HS-27A (cell line): ENCODE measurements around the gene GPR132.
"Not testable (repeated sequence)": the region's sequence is repeated elsewhere in the genome, so short reads cannot be mapped to it uniquely, and the experiment has no call there.

Experiments used
- DNase-seq: peaks from one replicate; pipeline ENCODE4 v3.0.0-alpha.2; 2012; ENCODE audit warnings: low read depth, missing footprints

GPR132 gene

GRCh38 chr14:105075379-105076295, 10.4 kb upstream of the GPR132 start:
- DNase-seq, result no peak

- no peak for DNase-seq
Observed at GRCh38 chr14:105074601-105075053, 9.4 kb upstream of the GPR132 start.

GRCh38 chr14:105073720-105074600, 8.7 kb upstream of the GPR132 start:
- no peak for DNase-seq

- no peak for DNase-seq
Observed at GRCh38 chr14:105072892-105073719, 7.9 kb upstream of the GPR132 start.

GRCh38 chr14:105072381-105072861, 7.2 kb upstream of the GPR132 start:
- DNase-seq, result no peak

GRCh38 chr14:105071942-105072341, 6.7 kb upstream of the GPR132 start:
- no peak for DNase-seq

GRCh38 chr14:105071326-105071725, 6.1 kb upstream of the GPR132 start:
- DNase-seq, result no peak

- no peak for DNase-seq
Observed at GRCh38 chr14:105070760-105071137, 5.5 kb upstream of the GPR132 start.

GRCh38 chr14:105069871-105070759, 4.9 kb upstream of the GPR132 start:
- no peak for DNase-seq

GRCh38 chr14:105069522-105069870, 4.3 kb upstream of the GPR132 start:
- DNase-seq, result no peak

GRCh38 chr14:105068818-105069217, 3.6 kb upstream of the GPR132 start:
- DNase-seq, result no peak

- DNase-seq, result no peak
Observed at GRCh38 chr14:105067969-105068301, 2.7 kb upstream of the GPR132 start.

GRCh38 chr14:105067140-105067968, 2.1 kb upstream of the GPR132 start:
- no peak for DNase-seq

- no peak for DNase-seq
Observed at GRCh38 chr14:105066240-105067071, 1.2 kb upstream of the GPR132 start.

GRCh38 chr14:105064721-105065143, 498 bp downstream of the GPR132 start:
- DNase-seq, result no peak

- DNase-seq, result no peak
Observed at GRCh38 chr14:105064001-105064400, 1.2 kb downstream of the GPR132 start.

- not testable (repeated sequence) for DNase-seq
Observed at GRCh38 chr14:105063506-105063905, 1.7 kb downstream of the GPR132 start.

GRCh38 chr14:105063056-105063455, 2.2 kb downstream of the GPR132 start:
- DNase-seq, result no peak

GRCh38 chr14:105062048-105062433, 3.2 kb downstream of the GPR132 start:
- DNase-seq, result no peak
